ENCODE measurements around the gene OR6Q1.
"Not testable (repeated sequence)": the region's sequence is repeated elsewhere in the genome, so short reads cannot be mapped to it uniquely, and the experiment has no call there.

The OR6Q1 gene

DNA sequence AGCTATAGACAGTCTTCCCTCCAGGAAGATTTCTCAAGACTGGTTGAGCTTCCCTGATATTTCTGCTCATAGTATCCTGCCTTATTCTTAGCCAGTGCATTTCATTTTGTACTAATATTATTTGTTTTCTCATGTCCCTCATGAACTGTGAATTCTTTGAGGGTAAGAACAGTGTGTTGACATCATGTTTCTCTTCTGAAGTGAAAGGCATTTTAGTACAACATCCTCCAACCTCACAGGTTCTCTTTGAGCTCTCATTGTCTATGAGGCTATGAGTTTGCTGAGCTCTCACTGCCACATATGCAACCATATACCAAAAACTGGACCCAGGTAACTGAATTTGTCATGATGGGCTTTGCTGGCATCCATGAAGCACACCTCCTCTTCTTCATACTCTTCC lies at the start of gene OR6Q1:
OR6Q1 (plus strand) TSS at position 301 of the 400 bp plus-strand sequence; CDS start at position 301, 0 bp downstream.
- DNase-seq = no peak

DNA sequence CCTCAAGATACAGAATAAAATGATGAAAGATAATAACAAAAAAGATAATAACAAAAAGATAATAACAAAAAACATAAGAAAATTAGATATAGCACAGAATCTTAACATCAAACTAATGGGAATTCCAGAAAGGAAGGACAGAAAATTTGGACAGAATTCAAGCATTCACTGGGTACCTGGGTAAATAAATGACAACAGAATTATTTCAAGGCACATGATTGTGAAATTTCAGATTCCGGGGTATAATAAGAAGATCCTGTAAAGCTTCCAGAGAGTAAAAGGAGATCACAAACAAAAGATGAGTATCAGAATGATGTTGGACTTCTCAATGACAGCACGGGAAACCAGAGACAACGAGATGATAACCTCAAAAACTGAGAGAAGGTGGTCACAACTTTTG lies 49.2 kb upstream of the OR6Q1 start:
- DNase-seq = no peak

DNA sequence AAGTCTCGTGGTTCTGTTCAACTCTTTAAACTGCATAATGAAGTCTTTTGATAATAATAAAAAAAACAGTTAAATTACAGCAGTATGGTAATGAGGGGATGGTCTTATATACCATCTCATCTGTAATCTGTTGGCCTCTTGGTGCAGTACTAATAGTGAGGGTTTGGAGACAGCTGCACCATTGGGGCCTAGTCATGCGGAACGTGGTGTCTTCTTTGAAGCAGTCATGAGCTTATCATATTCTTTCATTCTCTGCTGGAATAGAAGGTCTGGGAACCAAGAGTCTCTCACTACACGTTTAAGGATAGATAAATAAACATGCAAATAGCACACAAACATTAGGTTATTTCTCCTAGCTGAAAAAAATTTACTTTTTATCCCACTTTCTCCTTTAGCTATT lies 48.0 kb upstream of the OR6Q1 start:
- no peak for DNase-seq

GRCh38 chr11:57983191-57983590 lies 47.6 kb upstream of the OR6Q1 start:
- DNase-seq = no peak

DNA sequence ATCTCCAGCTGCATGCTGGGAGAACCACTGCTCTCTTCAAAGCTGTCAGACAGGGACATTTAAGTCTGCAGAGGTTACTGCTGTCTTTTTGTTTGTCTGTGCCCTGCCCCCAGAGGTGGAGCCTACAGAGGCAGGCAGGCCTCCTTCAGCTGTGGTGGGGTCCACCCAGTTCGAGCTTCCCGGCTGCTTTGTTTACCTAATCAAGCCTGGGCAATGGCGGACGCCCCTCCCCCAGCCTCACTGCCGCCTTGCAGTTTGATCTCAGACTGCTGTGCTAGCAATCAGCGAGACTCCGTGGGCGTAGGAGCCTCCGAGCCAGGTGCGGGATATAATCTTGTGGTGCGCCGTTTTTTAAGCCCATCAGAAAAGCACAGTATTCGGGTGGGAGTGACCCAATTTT lies 31.2 kb upstream of the OR6Q1 start:
- not testable (repeated sequence) for DNase-seq

GRCh38 chr11:58000021-58000420 lies 30.7 kb upstream of the OR6Q1 start:
- not testable (repeated sequence) for DNase-seq

DNA sequence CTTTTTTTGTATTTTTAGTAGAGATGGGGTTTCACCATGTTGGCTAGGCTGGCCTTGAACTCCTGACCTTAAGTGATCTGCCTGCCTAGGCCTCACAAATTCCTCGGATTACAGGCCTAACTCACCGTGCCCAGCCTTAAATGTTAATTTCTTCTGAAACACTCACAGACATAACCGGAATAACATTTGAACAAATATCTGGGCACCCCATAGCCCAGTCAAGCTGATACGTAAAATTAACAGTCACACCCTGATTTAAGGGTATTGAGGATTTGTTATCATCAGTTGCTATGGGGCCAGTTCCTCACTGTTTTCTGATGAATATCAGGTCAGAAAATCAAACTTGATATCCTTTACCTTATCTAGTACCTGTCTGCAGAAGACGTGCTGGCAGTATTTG lies 30.1 kb upstream of the OR6Q1 start:
- DNase-seq = no peak

DNA sequence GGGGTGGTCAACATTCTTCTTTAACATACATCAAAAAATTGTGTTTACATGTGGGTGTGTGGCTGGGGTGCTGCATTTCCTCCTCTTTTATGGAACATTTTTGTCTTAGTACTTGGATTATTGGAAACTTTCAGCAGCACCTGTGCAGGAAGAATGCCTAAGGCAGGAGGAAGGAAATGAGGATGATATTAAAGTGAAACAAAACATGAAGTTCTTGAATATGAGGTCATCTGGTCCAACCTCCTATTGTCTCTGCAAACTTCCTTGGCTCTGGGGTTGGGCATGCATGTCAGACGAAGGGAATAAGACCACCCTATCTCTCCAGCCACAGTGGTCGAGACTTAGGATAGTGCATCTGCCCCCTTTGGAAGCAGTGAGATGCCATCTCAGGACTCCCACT lies 27.7 kb upstream of the OR6Q1 start:
- DNase-seq = no peak

DNA sequence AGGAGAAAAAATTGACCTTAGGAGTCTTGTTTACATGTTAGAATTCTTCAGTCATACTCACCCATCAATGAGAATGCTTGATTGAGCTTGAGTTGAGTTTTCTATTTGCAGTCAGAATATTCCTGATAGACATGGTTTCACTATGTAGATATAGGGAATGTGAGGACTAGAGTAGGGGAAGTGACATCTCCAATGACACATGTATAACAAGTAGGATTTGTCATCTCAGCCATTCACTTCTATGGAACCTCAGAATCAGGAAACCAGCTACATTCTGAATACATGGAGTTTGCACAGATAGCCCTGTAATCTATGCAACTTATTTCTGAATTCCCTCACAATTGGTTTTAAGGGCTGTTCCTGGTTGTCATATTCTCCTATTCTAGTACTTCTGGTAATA lies 27.2 kb upstream of the OR6Q1 start:
- DNase-seq = no peak

DNA sequence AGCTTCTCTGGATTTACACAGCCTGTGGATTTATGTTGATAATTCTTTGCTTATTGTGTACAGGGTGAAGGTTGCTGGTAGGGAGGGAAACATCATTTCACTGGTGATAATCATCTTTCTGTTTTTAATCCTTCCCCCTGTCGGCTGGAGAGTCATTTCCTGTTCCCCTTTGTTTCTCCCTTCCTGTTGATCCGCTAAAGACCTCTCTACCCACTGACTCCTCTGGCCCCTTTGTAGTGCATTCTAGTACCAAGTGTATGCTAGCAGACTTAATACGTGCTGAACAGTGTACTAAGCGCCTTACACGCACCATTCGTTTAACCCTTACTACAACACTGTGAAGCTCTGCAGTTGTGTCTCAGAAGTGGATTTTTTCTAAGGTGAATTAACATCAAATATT lies 26.1 kb upstream of the OR6Q1 start:
- DNase-seq = no peak

- DNase-seq = no peak
These were observed 23.8 kb upstream of the OR6Q1 start for GRCh38 chr11:58006940-58007339.

DNA sequence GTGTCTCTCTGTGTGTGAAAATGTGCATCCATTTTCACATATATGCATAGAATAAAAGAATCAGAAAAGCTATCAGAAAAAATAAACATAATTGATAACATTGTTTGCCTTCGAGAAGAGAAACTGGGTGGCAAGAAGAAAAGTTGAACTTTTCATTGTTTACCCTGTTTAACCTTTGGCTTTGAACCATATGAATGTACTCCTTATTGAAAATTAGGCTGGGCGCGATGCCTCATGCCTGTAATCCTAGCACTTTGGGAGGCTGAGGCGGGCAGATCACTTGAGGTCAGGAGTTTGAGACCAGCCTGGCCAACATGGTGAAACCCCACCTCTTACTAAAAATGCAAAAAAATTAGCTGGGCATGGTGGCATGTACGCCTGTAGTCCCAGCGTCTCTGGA lies 19.0 kb upstream of the OR6Q1 start:
- no peak for DNase-seq

GRCh38 chr11:58023435-58023931 lies 7.3 kb upstream of the OR6Q1 start, which contains the start of gene OR9Q1:
Gene OR9Q1 (plus strand): TSS chr11:58023881. CDS start chr11:58179445, 155,564 bp downstream.
- no peak for DNase-seq

GRCh38 chr11:58024601-58025091 lies 6.1 kb upstream of the OR6Q1 start:
- no peak for DNase-seq

- no peak for DNase-seq
These were observed 3.4 kb upstream of the OR6Q1 start for GRCh38 chr11:58027341-58027740.

- DNase-seq = peak; percentile 49
These were observed 1.9 kb upstream of the OR6Q1 start for GRCh38 chr11:58028687-58029411.

- DNase-seq = no peak
These were observed 3.7 kb downstream of the OR6Q1 start for GRCh38 chr11:58034471-58034870.

DNA sequence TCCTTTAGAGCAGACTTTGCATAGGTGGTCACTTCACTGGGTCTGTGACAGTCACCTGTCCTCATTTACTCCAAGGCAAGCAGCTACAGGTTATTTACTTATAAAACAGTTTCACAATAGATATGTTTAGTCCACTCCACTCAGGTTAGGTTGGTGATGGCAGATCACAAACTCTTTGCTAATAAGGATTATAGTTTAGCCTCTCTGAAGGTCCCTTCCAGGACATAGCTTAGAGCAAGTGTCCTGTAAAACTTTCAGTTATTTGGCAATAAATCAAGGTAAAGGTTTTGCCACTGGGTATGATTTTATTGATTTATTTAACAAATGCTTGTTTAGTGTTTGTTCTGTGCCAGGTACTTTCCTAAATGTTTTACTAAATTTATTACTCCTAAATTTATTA lies 8.8 kb downstream of the OR6Q1 start:
- DNase-seq = no peak

GRCh38 chr11:58043379-58043778 lies 12.6 kb downstream of the OR6Q1 start:
- DNase-seq = no peak

GRCh38 chr11:58046231-58046630 lies 15.5 kb downstream of the OR6Q1 start:
- DNase-seq = no peak

DNA sequence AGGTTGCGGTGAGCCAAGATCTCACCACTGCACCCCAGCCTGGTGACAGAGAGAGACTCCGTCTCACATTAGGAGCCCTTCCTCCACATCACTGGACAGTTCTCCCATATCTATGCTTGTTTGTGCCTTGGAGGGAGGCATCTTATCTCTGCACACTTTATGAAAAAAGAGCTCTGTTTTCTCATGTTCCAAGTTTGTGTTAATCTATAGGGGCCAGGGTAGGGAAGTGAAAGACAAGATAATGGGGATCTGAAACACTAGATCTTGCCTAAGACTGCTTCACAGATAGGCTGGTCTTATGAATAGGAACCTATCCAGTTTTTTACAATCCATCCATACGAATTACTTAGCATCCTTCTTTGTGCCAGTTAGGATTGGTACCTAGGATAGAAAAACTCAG lies 17.1 kb downstream of the OR6Q1 start:
- DNase-seq = no peak

- DNase-seq = no peak
These were observed 25.2 kb downstream of the OR6Q1 start for GRCh38 chr11:58055806-58056401.

GRCh38 chr11:58057481-58057880 lies 26.7 kb downstream of the OR6Q1 start:
- no peak for DNase-seq

DNA sequence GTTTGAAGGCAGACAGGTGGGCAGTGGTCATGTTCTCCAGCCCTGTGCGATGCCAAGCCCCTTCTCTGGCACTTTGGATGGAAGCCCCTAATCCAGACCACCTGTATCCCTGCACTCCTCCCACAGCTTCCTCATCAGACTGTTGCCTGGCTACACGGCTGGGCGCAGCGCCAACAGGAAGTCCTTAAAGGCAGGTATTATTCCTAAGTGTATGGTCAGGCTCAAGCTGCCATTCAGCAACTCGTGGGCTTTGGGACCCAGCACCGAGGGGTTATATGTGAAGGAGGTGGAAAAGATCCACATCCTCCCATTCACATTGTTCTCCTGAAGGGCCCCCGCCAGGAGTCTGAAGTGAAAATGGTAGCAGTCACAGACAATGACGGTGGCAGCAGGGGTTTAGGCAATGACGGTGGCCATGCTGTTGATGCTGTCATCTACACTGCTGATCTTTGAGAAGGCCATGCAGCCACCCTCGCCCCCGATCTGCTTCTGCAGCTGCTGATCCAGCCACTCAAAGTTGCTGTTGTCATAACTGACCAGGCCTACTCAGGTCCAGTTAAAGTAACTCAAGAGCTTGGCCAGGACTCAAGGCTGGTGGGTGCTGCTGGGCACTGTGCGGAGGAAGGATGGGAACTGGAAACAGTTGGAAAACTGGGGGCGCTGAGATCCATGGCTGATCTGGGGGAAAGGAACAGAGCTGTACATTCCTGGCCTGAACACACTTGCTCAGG lies 27.7 kb downstream of the OR6Q1 start:
- DNase-seq = no peak
